HAP-1 (cell line): ENCODE results near the gene ZNF132.
A peak's percentile ranks its signal among the peaks of the same experiment; 100 is the strongest.
"Not testable (repeated sequence)": the region's sequence is repeated elsewhere in the genome, so short reads cannot be mapped to it uniquely, and the experiment has no call there.

Experiments used
- DNase-seq, 2 experiments: peaks; one replicate each; pipeline ENCODE4 v3.0.0-alpha.2; 2016 to 2020; ENCODE audit warnings: low spot score in 2 of 2
- H3K27me3 ChIP-seq: fragments of 250-450 bp; sonication (Bioruptor Pico); 2 replicates; pipeline ENCODE4 v1.5.1; 2020; ENCODE audit warnings: low read depth, mild to moderate bottlenecking, moderate library complexity
- H3K36me3 ChIP-seq: fragments of 250-450 bp; sonication (Bioruptor Pico); replicated peaks from 2 replicates; pipeline ENCODE4 v1.5.1; 2020; ENCODE audit warnings: mild to moderate bottlenecking
- H3K4me1 ChIP-seq: fragments of 250-450 bp; sonication (Bioruptor Pico); 2 replicates; pipeline ENCODE4 v1.5.1; 2020; ENCODE audit warnings: mild to moderate bottlenecking
- H3K4me3 ChIP-seq: fragments of 250-450 bp; sonication (Bioruptor Pico); 2 replicates; pipeline ENCODE4 v1.5.1; 2020; ENCODE audit warnings: mild to moderate bottlenecking, moderate library complexity
- H3K9me3 ChIP-seq: fragments of 250-450 bp; sonication (Bioruptor Pico); 2 replicates; pipeline ENCODE4 v1.5.1; 2020; ENCODE audit warnings: mild to moderate bottlenecking, moderate library complexity
- in situ Hi-C: fragments of 300-500 bp; cut with MboI; formaldehyde crosslinking; loops from 3 replicates; pipeline ENCODE4 v1.14.3; 2020; ENCODE audit warnings: low sequenced_read_pairs, inconsistent platforms, mixed read lengths

ZNF132 gene

DNA sequence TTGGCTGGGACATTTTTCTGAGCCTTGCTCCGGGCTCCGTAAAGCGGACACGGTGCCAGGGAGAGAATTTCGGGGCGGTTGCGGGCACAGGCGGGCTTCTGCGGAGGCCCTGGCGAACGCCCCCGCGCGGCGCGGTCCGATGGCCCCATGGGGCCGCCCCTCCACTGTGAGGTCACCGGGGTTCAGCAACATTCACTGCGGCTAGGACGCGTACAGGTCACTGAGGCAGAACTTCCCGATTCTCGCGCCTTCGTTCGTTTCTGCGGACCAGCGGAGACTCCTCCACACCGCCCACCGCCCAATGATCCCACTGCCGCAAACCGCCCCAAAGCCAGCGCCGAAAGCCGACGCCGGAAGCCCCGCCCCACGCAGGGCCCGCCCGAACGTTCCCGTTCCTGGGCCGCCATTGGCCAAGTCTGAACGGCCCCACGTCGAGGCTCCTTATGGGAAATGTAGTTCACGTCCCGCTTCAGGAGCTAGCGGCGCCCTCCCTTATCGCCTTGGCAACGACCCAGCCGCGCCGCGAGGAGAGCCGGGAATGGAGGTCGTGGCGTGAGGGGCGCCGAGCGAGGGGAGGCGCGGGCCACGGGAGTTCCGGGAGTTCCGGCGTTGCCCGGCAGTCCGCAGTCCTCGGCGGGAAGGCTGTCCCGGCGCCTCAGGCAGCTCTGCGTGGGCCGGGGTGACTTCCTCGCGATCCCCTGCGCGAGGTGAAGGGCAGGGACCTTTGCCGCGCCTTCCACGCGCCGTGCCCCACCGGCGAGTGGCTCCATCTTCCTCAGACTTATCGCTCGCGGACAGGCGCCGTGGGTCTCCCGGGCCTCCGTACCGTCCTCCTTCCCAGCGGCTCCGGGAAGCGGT is 31.6 kb downstream of the ZNF132 start, which contains the start of gene ZNF584:
Gene ZNF584, plus strand, starts transcription at position 498 of the 858 bp plus-strand sequence. CDS start 499 bp downstream, outside the sequence.
- no peaks in the 10 kb centered on the region for H3K9me3 ChIP-seq
- H3K4me3 ChIP-seq, result peak within 1 kb of the TSS; percentile 97
- in situ Hi-C loops, result no loop called here

GRCh38 chr19:58407658-58408151 is 32.2 kb downstream of the ZNF132 start:
- Histone ChIP-seq H3K4me3 (peak overlapping the region; percentile 97), H3K9me3 (no peaks in the 10 kb centered on the region), H3K4me1 (peaks cover 14% of the 10 kb centered on the region), H3K36me3 (peaks cover 12% of the 10 kb centered on the region), H3K27me3 (no peaks in the 10 kb centered on the region)
- in situ Hi-C loops, result no loop called here
- no peak for DNase-seq

More for the DNA sequence above, 31.6 kb downstream of the ZNF132 start, which contains the start of gene ZNF584:
- H3K27me3 ChIP-seq, result no peaks in the 10 kb centered on the region
- peaks cover 9% of the 10 kb centered on the region for H3K4me1 ChIP-seq
- peaks cover 8% of the 10 kb centered on the region for H3K36me3 ChIP-seq
- DNase-seq, result peak; percentile 96 to 97

- no peak for DNase-seq
- in situ Hi-C loops, result no loop called here
- Histone ChIP-seq H3K27me3 (no peaks in the 10 kb centered on the region), H3K9me3 (no peaks in the 10 kb centered on the region), H3K36me3 (peaks cover 8% of the 10 kb centered on the region), H3K4me3 (peak overlapping the region; percentile 97), H3K4me1 (peaks cover 17% of the 10 kb centered on the region)
Measured at GRCh38 chr19:58406818-58407657, 32.9 kb downstream of the ZNF132 start.

DNA sequence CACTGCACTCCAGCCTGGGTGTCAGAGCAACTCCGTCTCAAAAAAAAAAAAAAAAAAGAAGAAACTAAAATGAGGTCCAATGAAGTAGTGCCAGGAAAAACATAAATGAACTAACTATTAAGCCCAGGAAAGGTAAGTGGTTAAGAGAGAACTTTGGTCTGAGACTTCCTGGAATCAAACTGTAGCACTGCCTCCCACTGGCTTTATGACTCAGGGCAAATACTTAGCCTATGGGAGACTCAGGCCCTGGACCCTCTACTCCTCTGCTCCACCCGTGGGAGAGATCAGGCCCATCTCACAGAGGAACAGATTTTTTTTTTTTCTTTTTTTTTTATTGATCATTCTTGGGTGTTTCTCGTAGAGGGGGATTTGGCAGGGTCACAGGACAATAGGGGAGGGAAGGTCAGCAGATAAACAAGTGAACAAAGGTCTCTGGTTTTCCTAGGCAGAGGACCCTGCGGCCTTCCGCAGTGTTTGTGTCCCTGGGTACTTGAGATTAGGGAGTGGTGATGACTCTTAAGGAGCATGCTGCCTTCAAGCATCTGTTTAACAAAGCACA is 36.0 kb downstream of the ZNF132 start:
- DNase-seq, H3K9me3 ChIP-seq, in situ Hi-C loops, H3K36me3 ChIP-seq, H3K27me3 ChIP-seq, H3K4me3 ChIP-seq: not testable (repeated sequence)
- peaks cover 19% of the 10 kb centered on the region for H3K4me1 ChIP-seq

DNA sequence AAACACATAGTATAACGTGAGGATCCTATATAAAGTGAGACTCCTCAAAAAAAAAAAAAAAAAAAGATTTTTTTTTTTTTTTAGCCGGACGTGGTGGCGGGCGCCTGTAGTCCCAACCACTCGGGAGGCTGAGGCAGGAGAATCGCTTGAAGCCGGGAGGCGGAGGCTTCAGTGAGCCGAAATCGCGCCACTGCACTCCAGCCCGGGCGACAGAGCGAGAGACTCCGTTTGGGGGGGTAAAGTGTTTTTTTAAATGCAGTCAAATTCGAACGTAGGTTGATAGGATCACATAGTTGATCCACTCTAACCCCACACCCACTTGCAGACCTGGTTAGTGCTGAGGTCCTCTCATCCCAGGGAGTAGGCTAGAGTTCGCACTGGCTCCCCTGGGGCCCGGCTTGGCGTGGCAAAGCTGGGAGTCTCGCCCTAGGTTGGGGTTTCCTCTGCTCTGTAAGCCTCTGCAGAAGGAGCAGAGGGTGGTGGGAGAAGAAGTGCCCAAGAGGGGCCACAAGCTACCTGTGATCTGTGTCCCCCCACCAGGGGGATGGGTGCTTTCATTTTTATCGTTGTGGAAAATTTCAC is 38.0 kb downstream of the ZNF132 start:
- Histone ChIP-seq H3K36me3 (peaks cover 5% of the 10 kb centered on the region), H3K4me3 (peak overlapping the region; percentile 57), H3K9me3 (no peaks in the 10 kb centered on the region), H3K4me1 (peaks cover 15% of the 10 kb centered on the region), H3K27me3 (no peaks in the 10 kb centered on the region)
- in situ Hi-C loops, result no loop called here
- no peak for DNase-seq

DNA sequence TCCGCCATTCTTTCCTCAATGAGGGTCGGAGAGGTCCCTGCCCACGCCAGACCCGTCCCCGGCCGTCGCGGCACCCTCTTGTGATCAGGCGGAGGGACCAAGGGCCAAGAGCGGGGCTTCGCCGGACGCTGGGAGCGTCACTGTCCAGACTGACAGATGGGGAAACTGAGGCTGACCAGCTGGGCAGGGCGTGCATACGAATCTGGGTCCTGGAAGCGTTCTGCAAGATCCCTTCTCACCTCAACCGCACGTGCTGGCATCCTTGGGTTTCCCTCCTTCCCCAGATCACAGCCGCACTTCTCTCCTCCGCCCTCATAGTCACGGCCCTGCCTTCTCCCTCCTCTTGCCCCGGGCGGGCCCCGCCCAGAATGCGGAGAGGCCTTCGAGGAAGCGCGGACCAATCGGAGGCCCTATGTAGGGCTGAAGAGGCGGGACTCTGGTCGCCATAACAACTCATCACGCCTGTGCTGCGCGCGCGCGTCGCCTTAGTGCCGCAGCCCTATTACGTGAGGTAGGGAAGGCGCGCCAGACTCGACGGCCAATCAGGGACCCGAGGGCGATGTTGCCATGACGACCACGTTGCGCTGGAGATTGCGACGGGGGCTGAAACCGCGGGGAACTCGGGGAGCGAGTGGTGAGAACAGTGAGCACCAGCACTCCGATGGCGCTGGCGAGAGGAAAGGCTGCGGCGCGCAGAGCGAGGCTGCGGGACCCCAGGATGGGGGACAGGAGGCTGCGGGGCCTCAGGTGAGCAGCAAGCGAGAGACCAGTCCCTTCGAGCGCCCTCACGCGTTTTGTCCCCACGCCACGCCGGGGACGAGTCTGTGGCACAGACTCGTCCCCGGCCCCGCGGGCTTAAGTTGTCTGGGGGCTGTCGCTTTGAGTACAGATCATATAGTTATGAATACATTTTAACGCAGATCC is 38.8 kb downstream of the ZNF132 start:
- in situ Hi-C loops, result no loop called here
- peaks cover 15% of the 10 kb centered on the region for H3K4me1 ChIP-seq
- DNase-seq, result peak; percentile 96 to 100

DNA sequence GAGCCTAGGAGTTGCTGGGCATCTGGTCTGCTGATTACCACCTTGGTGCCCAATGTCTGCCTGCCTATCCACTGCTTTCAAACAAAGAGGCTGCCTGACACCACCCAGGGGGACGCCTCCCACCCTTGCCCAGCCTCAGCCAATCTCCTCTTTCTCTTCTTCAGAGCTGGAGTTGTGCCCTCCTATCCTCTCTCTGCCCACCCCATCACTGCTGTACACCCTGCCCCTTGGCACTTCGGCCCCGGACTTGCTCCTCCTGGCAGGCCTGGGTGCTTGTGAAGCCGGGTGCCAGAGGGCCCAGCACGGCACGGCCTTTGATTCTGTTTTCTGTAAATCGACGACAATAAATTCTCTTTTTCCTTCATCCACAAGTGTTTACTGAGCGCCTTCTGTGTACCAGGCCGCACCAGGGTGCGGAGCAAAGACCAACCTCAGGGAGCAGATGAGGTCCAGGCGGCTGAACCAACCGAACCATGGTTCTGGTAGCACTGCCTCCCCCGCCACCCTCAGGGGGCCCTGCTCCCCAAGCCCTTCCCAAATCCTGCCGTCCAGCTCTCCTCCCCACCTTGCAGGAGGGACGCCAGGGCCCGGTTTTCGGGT is 39.5 kb downstream of the ZNF132 start:
- no peaks in the 10 kb centered on the region for H3K27me3 ChIP-seq
- H3K4me1 ChIP-seq, result peaks cover 15% of the 10 kb centered on the region
- peaks cover 4% of the 10 kb centered on the region for H3K36me3 ChIP-seq
- in situ Hi-C loops, result no loop called here
- H3K9me3 ChIP-seq, result no peaks in the 10 kb centered on the region
- peak overlapping the region; percentile 21 for H3K4me3 ChIP-seq
- no peak for DNase-seq

More for the DNA sequence above, 38.8 kb downstream of the ZNF132 start:
- peaks cover 4% of the 10 kb centered on the region; the same call in 1 of the 2 replicates for H3K36me3 ChIP-seq
- peak overlapping the region; percentile 57 for H3K4me3 ChIP-seq
- H3K9me3 ChIP-seq, result no peaks in the 10 kb centered on the region
- no peaks in the 10 kb centered on the region for H3K27me3 ChIP-seq

DNA sequence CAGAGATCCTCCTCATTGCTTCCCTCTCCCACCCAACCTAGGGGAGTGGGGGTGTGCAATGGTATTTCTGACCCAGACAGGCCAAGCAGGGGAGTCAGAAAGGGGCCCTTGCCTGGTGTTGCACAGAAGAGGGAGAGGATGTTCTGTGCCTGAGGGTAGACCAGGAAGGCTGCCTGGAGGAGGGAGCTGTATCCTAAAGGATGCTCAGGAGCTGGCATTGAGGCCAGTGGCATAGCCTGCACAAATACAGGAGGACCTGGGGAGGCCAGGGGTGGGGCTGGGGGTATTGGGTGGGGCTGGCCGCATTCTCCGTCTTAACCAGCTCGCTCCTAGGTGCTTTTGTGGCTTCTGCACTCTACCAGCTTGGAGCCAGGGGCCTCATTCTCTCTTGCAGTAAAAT is 40.0 kb downstream of the ZNF132 start:
- no peak overlapping the region for H3K4me3 ChIP-seq
- H3K4me1 ChIP-seq, result peaks cover 15% of the 10 kb centered on the region
- in situ Hi-C loops, result no loop called here

GRCh38 chr19:58398545-58398944 is 41.4 kb downstream of the ZNF132 start:
- peaks cover 15% of the 10 kb centered on the region for H3K4me1 ChIP-seq
- no peaks in the 10 kb centered on the region for H3K27me3 ChIP-seq
- H3K36me3 ChIP-seq, result peaks cover 21% of the 10 kb centered on the region
- in situ Hi-C loops, result no loop called here
- DNase-seq, result no peak
- H3K9me3 ChIP-seq, result no peaks in the 10 kb centered on the region
- H3K4me3 ChIP-seq, result no peak overlapping the region

More for the DNA sequence above, 40.0 kb downstream of the ZNF132 start:
- H3K9me3 ChIP-seq, result no peaks in the 10 kb centered on the region
- no peaks in the 10 kb centered on the region for H3K27me3 ChIP-seq
- no peak for DNase-seq
- H3K36me3 ChIP-seq, result peaks cover 8% of the 10 kb centered on the region

- Histone ChIP-seq H3K4me1 (peaks cover 14% of the 10 kb centered on the region), H3K36me3 (peaks cover 25% of the 10 kb centered on the region), H3K27me3 (no peaks in the 10 kb centered on the region), H3K4me3 (no peak overlapping the region), H3K9me3 (no peaks in the 10 kb centered on the region)
- in situ Hi-C loops, result no loop called here
- DNase-seq, result no peak
Measured at GRCh38 chr19:58398087-58398486, 41.9 kb downstream of the ZNF132 start.

DNA sequence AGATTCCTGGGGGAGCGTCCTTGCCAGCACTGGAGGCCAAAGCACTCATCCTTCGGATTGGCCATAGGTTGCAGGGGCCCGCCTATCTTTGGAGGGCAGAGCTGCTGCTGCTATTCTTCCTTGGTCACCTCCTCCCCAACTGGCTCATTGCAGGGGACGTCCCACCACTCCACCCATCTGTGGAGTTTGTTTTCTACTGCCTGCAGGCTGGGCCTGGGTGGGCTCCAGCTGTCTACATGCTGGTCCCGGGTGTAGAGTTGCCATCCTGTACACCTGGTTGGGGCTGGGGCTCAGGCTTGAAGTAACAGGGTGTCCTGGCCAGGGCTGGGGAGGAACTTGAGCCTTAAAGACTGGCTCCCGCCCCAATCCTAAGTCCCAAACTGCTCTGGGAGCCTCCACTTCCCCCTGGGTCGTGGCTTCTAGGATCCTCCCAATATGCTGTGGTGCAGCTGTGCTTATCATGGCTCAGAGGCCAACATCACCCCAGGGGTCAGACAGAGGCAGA is 42.4 kb downstream of the ZNF132 start:
- no peak overlapping the region for H3K4me3 ChIP-seq
- no peaks in the 10 kb centered on the region for H3K9me3 ChIP-seq
- peaks cover 11% of the 10 kb centered on the region for H3K4me1 ChIP-seq
- no peaks in the 10 kb centered on the region for H3K27me3 ChIP-seq
- in situ Hi-C loops, result no loop called here
- no peak for DNase-seq
- H3K36me3 ChIP-seq, result peaks cover 27% of the 10 kb centered on the region
